ENCODE data around the gene DNM2. TPM values are rescaled to one million over a fixed set of nuclear protein-coding genes. Genes with fewer than 3 reads are reported as not detected.

The DNM2 gene
- total RNA-seq, 4 donors from 2014 or later, result 79.1 to 115 (median 96.8) TPM

GRCh38 chr19:10735741-10736140, 17.9 kb downstream of the DNM2 start:
- Histone ChIP-seq H3K9me3 (no peaks in the 10 kb centered on the region), H3K4me1 (peaks cover 0 to 26% (median 0%) of the 10 kb centered on the region in 3 donors), H3K4me3 (no peak overlapping the region), H3K36me3 (peaks cover 0 to 5% of the 10 kb centered on the region in 2 donors), H3K27ac (no peak overlapping the region), H3K27me3 (no peaks in the 10 kb centered on the region)
- WGBS, 2 donors (ENCODE audit: low coverage in 1 of 2), result 81 to 100% methylated on average over 1 to 3 of the region's 5 CpGs
- ATAC-seq, result no peak
- TF ChIP-seq POLR2AphosphoS5 (IDR thresholded peaks at IDR 0.05) (no peak), EP300 (IDR thresholded peaks at IDR 0.05) (no peak), POLR2A (IDR thresholded peaks at IDR 0.05) (no peak)
- TF ChIP-seq, protein P1, sequence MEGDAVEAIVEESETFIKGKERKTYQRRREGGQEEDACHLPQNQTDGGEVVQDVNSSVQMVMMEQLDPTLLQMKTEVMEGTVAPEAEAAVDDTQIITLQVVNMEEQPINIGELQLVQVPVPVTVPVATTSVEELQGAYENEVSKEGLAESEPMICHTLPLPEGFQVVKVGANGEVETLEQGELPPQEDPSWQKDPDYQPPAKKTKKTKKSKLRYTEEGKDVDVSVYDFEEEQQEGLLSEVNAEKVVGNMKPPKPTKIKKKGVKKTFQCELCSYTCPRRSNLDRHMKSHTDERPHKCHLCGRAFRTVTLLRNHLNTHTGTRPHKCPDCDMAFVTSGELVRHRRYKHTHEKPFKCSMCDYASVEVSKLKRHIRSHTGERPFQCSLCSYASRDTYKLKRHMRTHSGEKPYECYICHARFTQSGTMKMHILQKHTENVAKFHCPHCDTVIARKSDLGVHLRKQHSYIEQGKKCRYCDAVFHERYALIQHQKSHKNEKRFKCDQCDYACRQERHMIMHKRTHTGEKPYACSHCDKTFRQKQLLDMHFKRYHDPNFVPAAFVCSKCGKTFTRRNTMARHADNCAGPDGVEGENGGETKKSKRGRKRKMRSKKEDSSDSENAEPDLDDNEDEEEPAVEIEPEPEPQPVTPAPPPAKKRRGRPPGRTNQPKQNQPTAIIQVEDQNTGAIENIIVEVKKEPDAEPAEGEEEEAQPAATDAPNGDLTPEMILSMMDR (IDR thresholded peaks at IDR 0.05), result no peak

GRCh38 chr19:10736189-10736588, 18.3 kb downstream of the DNM2 start:
- TF ChIP-seq, protein P1 (IDR thresholded peaks at IDR 0.05), result no peak
- no peak for TF ChIP-seq POLR2A (IDR thresholded peaks at IDR 0.05)
- no peak for ATAC-seq
- Histone ChIP-seq H3K27ac (no peak overlapping the region), H3K36me3 (peaks cover 0 to 5% of the 10 kb centered on the region in 2 donors), H3K4me3 (no peak overlapping the region), H3K27me3 (no peaks in the 10 kb centered on the region), H3K9me3 (no peaks in the 10 kb centered on the region), H3K4me1 (peaks cover 0 to 22% (median 0%) of the 10 kb centered on the region in 3 donors)
- 87 to 92% methylated on average over 3 to 5 of the region's 6 CpGs for WGBS, 2 donors (ENCODE audit: low coverage in 1 of 2)

DNA sequence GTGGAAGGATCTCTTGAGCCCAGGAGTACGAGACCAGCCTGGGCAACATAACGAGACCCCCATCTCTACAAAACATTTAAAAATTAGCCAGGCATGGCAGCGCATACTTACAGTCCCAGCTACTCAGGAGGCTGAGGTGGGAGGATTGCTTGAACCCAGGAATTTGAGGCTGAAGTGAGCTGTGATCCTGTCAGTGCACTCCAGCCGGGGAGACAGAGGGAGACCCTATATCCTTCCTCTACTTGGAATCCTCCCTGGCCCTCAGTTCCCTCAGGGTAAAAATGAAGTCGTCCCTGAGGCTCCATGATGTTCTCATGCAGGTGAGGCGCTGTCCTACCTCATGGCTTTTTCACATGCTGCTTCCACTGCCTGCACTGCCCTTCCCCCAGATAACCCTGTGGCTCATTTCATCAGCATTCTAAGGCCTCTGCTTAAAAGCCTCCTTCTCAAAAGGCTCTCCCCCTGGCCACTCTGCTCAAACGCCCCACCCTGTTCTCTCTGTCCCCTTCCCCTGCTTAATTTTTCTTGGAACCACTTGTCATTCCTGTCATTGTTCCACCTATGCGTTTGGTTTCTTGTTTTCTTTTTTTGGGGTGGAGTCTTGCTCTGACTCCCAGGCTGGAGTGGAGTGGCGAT, 19.2 kb downstream of the DNM2 start:
- H3K27me3 ChIP-seq, result no peaks in the 10 kb centered on the region
- H3K27ac ChIP-seq, result no peak overlapping the region
- no peak for ATAC-seq
- no peaks in the 10 kb centered on the region for H3K9me3 ChIP-seq
- H3K36me3 ChIP-seq, result peaks cover 0 to 5% of the 10 kb centered on the region in 2 donors
- H3K4me1 ChIP-seq, result peaks cover 0 to 20% (median 0%) of the 10 kb centered on the region in 3 donors
- H3K4me3 ChIP-seq, result no peak overlapping the region
- TF ChIP-seq, protein P1 (IDR thresholded peaks at IDR 0.05), result no peak
- TF ChIP-seq EP300 (IDR thresholded peaks at IDR 0.05) (no peak), POLR2A (IDR thresholded peaks at IDR 0.05) (no peak), POLR2AphosphoS5 (IDR thresholded peaks at IDR 0.05) (no peak)
- 69 to 80% methylated on average over 1 to 7 of the region's 9 CpGs for WGBS, 2 donors (ENCODE audit: low coverage in 1 of 2)

- TF ChIP-seq, protein P1 (IDR thresholded peaks at IDR 0.05), result no peak
- TF ChIP-seq POLR2A (IDR thresholded peaks at IDR 0.05) (no peak), EP300 (IDR thresholded peaks at IDR 0.05) (no peak), POLR2AphosphoS5 (IDR thresholded peaks at IDR 0.05) (no peak)
- 92% methylated on average over 2 of the region's 9 CpGs; no CpG with 5 or more reads in 1 of the 2 donors for WGBS, 2 donors (ENCODE audit: low coverage in 1 of 2)
- peaks cover 0 to 27% (median 0%) of the 10 kb centered on the region in 3 donors for H3K4me1 ChIP-seq
- H3K36me3 ChIP-seq, result peaks cover 0 to 5% of the 10 kb centered on the region in 2 donors
- no peak overlapping the region for H3K27ac ChIP-seq
- no peak for ATAC-seq
- no peaks in the 10 kb centered on the region for H3K9me3 ChIP-seq
- no peaks in the 10 kb centered on the region for H3K27me3 ChIP-seq
- no peak overlapping the region for H3K4me3 ChIP-seq
Observed at GRCh38 chr19:10737722-10738121, 19.8 kb downstream of the DNM2 start.

DNA sequence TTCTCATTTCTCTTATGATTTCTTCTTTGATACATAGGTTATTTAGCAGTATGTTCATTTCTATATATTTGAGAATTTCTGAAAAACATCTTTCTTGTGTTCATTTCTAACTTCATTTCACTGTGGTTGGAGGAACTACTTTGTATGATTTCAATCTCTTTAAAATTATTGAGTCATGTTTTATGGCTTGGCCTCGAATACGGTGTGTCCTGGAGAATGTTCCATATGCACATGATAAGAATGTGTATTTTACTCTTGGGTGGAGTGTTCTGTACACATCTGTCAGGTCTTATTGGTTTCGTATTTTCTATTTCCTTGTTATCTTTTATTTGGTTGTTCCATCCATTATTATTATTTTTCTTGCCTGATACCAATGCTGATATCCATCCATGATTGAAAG, 22.9 kb downstream of the DNM2 start:
- TF ChIP-seq, protein P1 (IDR thresholded peaks at IDR 0.05), result no peak
- TF ChIP-seq POLR2A (IDR thresholded peaks at IDR 0.05) (no peak), POLR2AphosphoS5 (IDR thresholded peaks at IDR 0.05) (no peak)
- Histone ChIP-seq H3K27ac (no peak overlapping the region), H3K27me3 (no peaks in the 10 kb centered on the region), H3K4me3 (no peak overlapping the region), H3K9me3 (no peaks in the 10 kb centered on the region), H3K36me3 (peaks cover 0 to 5% of the 10 kb centered on the region in 2 donors), H3K4me1 (peaks cover 0 to 45% (median 0%) of the 10 kb centered on the region in 3 donors)
- no peak for ATAC-seq
- 78 to 97% methylated on average over 3 of the region's 3 CpGs for WGBS, 2 donors (ENCODE audit: low coverage in 1 of 2)
